GM19328 (cell line): ENCODE measurements around the gene FLOT2.
"Not testable (repeated sequence)": the region's sequence is repeated elsewhere in the genome, so short reads cannot be mapped to it uniquely, and the experiment has no call there.

Experiments
- ATAC-seq: cut with Tn5 transposase; IDR thresholded peaks from one replicate; pipeline ENCODE4 v1.9.1; 2021; ENCODE audit warnings: mild to moderate bottlenecking, moderate library complexity; ENCODE audit not compliant: unreplicated experiment

The FLOT2 gene

DNA sequence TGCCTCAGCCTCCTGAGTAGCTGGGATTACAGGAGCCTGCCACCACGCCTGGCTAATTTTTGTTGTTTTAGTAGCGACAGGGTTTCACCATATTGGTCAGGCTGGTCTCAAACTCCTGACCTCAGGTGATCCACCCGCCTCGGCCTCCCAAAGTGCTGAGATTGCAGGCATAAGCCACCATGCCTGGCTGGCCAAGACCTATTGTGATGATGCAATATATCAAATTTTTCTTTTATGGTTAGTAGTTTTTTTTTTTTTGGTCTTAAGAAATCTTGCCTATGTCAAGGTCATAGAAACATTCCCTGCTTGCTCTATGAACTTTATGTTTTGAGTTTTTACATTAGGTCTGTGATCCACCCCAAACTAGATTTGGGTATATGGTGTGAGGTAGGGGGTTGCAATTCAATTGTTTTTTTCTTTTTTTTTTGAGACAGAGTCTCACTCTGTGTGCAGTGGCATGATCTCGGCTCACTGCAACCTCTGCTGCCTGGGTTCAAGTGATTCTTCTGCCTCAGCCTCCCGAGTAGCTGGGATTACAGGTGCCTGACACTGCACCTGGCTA, 20.3 kb downstream of the FLOT2 start:
- ATAC-seq, result not testable (repeated sequence)

DNA sequence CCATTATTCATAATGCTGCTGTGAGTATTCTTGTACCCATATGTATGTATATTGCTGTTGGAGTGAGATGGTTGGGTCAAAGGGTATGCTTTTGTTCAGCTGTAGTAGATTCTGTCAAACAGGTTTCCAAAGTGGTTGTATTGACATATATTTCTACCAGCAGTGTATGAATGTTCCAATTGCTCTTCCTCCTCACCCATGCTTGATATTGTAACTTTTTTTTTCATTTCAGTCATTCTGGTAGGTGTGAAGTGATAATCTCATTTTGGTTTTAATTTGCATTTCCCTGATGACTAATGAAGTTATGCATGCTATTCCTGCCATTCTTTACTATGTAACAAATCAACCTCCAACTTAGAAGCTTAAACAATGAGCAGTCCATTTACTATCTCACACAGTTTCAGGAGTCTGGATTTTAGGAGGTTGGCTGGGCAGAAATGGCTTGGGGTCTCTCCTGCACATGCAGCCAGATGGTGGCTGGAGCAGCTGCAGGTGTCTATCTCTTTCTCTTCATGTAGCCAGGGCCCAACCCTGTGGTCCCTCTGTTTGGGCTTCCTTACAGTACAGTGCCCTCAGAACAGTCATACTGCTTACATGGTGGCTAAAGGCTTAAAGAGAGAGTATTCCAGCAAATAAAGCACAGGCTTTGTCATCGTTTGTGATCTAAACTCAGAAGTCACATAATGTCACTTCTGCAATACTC, 21.5 kb downstream of the FLOT2 start:
- ATAC-seq, result no peak

DNA sequence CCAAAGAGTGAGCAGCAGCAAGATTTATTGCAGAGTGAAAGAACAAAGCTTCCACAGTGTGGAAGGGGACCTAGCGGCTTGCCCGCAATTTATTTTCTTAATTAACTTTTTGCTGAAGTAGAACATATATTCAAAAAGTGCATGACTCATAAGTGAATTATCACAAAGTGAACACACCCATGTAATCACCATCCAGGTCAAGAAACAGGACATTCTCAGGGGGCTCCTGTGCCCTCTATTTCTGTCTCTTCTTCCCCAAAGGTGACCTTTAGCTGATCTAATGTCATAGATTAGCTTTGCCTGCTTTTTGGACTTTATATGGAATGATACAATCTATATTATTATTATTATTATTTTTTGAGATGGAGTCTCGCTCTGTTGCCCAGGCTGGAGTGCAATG, 22.8 kb downstream of the FLOT2 start:
- ATAC-seq, result no peak

DNA sequence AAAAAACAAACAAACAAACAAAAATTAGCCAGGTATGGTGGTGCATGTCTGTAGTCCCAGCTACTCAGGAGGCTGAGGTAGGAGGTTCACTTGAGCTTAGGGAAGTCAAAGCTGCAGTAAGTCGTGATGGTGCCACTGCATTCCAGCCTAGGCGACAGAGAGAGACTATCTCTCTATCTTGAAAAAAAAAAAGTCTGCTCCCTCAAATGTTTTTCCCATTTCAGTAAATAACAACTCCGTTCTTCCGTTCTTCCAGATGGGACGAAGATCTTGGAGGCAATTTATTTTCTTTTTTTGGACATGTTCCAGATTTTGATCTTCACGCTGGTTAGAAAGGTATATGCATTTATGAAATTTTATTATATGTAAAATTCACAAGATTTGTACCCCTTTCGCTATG, 23.7 kb downstream of the FLOT2 start:
- no peak for ATAC-seq

DNA sequence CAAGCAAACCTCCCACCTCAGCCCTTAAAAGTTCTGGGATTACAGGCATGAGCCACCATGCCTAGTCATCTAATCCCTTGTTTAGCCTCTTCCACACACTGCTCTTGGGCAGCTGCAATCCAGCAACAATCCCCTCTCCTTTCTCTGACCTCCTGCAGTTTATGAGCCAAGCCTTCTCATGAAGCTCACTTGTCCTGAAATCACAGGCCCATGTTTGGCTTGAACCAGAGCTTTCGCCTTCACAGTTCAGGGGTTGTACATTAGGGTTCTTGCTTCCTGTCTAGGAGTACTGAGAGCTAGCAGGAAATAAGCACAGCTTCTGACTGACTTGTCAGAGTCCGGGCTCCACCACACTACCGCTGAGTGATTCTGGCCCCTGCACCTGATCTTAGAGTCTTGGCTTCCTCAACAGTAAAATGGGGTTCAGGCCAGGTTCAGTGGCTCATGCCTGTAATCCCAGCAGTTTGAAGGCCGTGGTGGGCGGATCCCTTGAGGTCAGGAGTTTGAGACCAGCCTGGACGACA, 26.4 kb downstream of the FLOT2 start:
- peak; percentile 69 for ATAC-seq

DNA sequence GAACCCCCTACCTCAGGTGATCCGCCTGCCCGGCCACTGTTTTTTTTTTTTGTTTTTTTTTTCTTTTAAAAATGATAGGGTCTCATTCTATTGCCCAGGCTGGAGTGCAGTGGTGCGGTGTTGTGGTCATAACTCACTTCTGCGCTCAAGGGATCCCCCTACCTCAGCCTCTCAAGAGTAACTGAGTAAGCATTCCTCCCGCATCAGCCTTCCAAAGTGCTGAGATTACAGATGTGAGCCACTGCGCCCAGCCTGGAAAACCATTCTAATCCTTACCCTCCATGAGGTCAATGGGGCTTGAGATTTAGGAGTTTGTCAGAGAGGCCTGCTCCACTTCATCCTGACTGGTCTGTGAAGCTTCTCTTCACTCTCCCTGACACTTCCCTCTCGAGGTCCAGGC, 30.3 kb downstream of the FLOT2 start:
- ATAC-seq, result no peak

DNA sequence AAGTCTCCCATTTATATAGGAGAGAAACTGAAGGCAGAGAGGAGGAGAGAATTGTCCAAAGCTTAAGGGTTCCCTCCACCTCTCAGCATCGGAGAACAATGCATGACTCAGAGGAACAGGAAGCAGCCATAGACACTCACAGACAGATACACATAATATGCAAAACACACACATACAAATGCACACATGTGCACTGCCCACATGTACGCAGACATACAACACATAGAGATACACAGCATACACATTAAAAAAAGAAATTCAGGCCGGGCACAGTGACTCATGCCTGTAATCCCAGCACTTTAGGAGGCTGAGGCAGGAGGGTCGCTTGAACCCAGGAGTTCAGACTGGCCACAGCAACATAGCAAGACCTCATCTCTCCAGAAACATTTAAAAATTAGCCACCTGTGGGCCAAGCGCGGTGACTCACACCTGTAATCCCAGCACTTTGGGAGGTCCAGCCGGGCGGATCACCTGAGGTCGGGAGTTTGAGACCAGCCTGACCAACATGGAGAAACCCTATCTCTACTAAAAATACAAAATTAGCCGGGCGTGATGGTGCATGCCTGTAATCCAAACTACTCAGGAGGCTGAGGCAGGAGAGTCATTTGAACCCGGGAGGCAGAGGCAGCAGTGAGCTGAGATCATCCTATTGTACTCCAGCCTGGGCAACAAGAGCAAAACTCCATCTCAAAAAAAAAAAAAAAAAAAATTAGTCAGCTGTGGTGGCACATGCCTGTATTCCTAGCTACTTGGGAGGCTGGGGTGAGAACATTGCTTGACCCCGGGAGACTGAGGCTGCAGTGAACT, 31.4 kb downstream of the FLOT2 start:
- no peak for ATAC-seq

DNA sequence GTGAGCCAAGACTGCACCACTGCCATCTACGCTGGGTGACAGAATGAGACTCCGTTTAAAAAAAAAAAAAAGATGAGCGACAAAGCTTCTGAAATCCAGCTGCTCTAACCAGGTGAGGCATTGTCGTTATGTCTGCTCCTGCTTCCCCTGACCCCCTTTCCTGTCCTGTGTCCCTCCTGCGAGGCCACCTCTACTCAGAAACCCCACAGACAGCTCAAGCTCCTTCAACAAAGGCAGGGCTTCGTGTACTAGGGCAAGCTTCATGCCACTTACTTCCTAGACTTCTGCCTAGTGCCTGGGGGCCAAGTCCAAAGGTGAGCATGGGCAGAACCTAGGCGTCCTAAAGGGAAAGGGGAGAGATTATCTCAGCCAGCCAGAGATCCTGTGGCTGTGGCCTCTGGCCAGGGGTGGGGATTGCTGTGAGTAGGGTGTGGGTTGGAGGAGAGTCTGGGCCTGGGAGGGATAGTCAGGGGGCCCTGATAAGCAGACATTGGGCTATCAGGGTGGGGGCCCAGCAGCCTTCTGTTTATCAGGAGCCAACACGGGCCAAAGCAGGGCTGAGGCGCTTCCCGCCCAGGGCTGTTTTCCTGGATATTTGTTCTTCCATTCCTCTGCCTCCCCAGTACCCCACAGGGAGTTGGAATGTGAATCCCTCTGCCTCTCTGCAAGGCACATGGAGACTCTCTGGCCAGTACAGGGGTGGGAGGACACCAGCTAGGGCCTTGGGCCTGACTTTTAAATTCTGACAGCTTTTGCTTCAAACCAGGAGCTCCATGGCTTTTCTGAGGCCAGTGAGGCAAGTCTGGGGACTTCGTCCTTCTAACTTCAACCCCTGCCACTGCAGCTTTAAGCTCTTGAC, 32.3 kb downstream of the FLOT2 start:
- ATAC-seq, result no peak

DNA sequence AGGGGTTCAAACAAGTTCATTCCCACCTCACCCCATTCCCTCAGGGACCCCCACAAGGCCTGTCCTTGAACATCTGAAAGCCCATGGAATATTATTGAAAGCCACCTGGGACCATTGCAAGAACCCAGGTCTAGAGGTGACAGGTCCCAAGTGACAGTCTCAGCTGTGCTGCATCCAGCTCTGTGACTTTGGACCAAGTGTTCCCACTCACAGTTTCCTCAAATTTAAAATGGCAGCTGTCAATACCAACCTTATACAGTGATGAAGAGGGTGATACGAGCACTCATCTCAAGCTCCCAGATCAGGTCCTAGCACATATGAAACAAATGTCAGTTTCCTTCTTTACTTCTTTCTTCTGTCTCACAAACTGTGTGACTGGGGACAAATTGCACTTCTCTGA, 33.6 kb downstream of the FLOT2 start:
- ATAC-seq, result no peak

DNA sequence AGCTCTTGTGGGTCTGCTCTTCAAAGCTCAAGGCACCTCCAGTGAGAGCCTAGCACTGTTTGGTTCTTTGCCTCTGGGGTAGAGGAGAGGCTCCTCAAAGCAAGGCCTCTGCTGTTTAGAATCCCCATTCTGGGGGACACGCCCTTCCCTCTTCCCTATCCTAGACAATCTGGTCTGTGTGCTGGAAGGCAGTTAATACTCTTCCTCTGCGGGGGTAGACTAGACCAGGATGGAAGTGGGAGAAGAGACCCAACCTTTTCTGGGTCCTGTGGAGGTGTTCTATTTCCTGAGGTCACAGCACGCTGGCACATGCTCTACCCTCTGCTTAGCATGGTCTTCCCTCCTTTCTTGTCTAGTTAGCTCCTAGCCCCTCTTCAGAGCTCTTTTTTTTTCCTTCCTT, 35.0 kb downstream of the FLOT2 start:
- ATAC-seq, result no peak

DNA sequence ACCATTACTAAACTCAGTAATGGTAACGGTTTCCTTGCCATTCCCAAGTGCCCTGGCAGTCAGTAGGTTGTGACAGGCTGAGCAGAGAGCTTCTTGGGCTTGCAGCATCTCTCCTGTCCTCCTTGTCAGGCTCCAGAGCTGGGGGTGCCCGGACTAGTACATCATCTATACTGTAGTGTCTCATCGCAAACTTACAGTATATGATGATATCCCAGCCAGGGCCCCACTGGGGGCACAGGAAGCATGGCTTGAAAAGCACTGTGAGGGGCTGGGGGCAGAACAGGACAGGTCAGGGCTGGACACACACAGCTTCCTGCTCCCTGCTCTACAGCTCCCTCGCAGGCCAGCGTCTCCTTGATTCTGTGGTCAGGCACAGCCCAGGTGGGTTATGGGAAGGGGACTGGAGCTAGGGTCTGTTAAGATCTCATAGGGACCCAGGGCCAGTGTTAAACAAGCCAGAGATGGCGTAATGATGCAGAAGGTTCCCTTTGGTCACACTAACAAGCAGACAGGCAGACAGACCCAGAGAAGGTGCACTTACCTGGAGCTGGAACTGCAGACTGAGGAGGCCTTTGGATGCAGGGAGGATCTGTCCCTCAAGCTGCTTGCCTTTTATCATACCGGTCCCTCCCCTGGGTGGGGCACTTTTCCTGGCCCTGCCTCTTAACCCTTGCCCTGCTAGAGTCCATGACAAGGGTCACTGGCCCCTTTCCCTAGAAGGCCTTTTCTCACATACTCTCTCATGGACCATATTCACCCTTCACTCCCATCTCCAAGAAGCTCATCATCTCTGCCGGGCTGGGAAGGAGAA, 35.9 kb downstream of the FLOT2 start:
- ATAC-seq, result no peak

DNA sequence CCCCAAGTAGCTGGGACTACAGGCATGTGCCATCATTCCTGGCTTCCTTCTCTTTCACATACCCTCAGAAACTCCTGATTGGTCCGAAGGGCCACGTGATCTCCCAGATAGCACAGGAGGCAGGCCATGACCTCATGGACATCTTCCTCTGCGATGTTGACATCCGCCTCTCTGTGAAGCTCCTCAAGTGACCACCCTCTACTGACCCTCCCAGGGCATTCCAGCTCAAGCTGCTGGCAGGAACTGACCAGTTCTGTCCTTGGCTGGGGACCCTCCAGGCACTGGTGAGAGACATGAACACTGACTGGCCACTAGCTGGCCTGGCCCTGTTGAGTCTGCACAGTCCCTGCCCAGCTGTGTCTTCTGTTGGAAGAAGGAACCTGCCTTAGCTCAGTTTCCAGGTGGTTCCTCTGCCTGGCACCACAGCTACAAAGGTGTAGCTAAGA, 37.1 kb downstream of the FLOT2 start:
- ATAC-seq, result no peak

DNA sequence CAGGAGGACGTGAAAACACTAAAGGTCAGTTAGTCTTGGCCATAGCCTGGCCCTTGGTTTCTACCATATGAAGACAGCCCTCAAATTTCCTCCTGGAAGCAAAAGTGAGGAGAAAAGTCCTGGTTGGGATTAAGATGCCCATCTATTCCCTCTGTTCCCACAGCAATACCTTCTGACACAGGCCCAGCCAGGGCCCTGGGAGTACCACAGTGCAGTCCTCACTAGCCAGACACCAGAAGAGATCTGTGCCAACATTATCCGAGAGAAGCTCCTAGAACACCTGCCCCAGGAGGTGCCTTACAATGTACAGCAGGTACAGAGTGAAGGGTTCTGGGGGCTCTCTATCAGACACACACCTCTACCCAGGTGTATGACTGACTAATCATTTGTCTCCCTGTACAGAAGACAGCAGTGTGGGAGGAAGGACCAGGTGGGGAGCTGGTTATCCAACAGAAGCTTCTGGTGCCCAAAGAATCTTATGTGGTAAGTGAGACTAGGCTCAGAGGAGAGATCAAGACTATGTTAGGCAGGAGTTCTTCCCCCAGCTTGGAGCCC, 38.7 kb downstream of the FLOT2 start:
- ATAC-seq, result no peak

DNA sequence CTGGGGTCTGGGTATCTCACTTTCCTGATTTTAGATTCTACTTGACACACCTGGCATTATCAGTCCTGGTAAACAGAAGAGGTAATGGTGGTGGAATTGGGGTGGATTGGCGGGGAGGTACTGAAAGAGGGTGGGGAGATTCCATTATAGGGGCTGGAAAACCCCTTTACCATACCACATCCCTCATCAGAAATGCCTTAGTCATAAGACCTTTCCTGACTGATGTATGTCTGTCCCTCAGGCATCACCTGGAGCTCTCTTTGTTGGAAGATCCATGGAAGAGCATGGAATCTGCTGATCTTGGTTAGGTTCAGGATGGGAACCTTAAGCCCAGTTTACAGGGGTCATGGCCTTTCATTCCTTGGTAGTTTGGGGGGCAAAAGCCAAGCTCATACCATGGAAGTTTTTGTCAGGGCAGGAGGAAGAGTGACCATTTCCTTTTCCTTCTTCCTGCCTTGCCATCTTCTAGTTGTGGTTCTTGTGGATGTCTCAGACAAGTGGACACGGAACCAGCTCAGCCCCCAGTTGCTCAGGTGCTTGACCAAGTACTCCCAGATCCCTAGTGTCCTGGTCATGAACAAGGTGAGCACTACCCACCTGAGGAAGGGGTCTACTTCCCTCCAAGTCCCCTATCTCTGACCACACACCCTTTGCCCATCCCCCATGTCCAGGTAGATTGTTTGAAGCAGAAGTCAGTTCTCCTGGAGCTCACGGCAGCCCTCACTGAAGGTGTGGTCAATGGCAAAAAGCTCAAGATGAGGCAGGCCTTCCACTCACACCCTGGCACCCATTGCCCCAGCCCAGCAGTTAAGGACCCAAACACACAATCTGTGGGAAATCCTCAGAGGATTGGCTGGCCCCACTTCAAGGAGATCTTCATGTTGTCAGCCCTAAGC, 39.4 kb downstream of the FLOT2 start:
- no peak for ATAC-seq

DNA sequence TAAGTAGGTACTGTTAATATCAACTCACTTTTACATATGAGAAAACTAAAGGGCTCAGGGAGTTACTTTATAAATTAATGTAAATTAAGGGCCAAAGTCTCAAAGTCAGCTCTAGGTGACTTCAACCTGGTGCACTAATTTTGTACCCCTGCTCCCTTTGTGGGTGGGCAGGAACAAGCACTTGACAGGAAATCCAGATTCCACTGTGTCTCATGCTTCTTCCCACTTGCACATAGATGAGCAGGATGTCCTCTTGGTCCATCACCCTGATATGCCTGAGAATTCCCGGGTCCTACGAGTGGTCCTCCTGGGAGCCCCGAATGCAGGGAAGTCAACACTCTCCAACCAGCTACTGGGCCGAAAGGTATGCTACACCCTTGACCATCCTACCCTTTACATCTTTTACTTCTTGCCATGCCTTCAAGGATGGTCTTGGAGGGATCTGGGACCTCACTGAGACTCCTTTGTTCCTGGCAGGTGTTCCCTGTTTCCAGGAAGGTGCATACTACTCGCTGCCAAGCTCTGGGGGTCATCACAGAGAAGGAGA, 41.4 kb downstream of the FLOT2 start:
- ATAC-seq, result no peak

DNA sequence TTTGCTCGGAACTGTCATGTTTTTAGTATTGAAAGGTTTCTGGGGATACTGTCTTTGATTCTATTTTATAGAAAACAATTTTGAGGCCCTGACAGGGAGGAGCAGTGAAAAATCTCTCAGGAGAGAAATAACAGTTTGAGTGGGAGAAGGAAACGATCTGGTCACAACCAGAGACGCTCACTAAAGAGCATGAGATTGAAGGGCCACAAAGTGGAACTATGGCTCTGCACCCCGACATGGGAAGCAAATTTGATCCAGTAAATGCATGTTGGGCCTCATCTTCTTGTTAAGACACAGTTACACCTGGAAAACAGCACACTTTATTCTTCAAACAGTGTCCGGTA, 42.2 kb downstream of the FLOT2 start:
- ATAC-seq, result no peak

DNA sequence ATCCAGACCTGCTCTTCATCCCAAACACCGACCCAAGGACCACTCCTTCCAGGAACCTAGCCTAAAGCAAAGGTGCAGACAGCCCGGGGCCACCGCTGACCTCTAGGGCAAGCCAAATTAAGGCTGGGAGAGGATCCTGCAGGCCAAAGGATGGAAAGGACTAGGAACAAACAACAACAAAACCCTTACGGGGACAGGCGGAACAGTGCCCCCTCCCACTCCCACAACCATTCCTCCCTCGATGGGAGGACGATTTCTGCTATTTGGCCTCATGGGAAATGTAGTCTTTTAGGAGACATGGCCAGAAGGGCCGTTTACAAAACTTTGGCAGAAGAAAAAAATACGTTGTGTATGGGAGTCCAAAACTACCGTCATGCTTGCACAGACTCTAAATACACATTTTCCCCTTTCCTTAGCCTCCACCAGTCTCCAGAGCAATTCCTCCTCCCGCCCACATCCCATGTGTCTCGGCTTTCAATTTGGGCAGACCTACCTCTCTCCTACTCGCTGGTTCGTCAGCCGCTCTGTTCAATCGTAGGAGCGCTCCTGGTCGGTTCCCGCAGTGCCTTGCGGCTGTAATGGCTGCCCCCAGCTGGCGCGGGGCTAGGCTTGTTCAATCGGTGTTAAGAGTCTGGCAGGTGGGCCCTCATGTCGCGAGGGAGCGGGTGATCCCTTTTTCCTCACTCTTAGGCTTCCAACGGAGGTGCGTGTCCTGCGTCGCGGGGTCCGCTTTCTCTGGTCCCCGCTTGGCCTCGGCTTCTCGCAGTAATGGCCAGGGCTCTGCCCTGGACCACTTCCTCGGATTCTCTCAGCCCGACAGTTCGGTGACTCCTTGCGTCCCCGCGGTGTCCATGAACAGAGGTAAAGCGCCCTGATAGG, 42.8 kb downstream of the FLOT2 start, which contains the start of gene ERAL1:
Gene ERAL1, plus strand, starts transcription at position 560 of the 879 bp plus-strand sequence. Its CDS starts 19 bp downstream, at position 579.
- peak; percentile 98 for ATAC-seq
